HUES6 (cell line): Measurements from ENCODE around the gene GPR68.
"Not testable (repeated sequence)": the region's sequence is repeated elsewhere in the genome, so short reads cannot be mapped to it uniquely, and the experiment has no call there.

ENCODE experiments used
- H3K27ac ChIP-seq: 2 replicates; pipeline ENCODE4 v1.7.0; 2013; ENCODE audit warnings: low read depth, mild to moderate bottlenecking, low read length, inconsistent platforms
- H3K27me3 ChIP-seq: 2 replicates; pipeline ENCODE4 v1.6.1; 2013; ENCODE audit warnings: low read length; ENCODE audit not compliant: control insufficient read depth, insufficient read depth
- H3K36me3 ChIP-seq: 2 replicates; pipeline ENCODE4 v1.6.1; 2013; ENCODE audit warnings: low read length; ENCODE audit not compliant: control insufficient read depth, insufficient read depth
- H3K4me1 ChIP-seq: 2 replicates; pipeline ENCODE4 v1.6.1; 2013; ENCODE audit warnings: low read length; ENCODE audit not compliant: control insufficient read depth, insufficient read depth
- H3K4me3 ChIP-seq: 2 replicates; pipeline ENCODE4 v1.5.1; 2013; ENCODE audit warnings: low read depth, low read length
- H3K9ac ChIP-seq: one replicate; pipeline ENCODE4 v1.6.1; 2013; ENCODE audit warnings: mild to moderate bottlenecking, low read length
- H3K9me3 ChIP-seq: 2 replicates; pipeline ENCODE4 v1.6.1; 2013; ENCODE audit warnings: low read depth, low read length; ENCODE audit not compliant: control insufficient read depth, insufficient read depth

The GPR68 gene

GRCh38 chr14:91250912-91251311, 6.4 kb upstream of the GPR68 start:
- Histone ChIP-seq H3K4me1 (peaks cover 10% of the 10 kb centered on the region; the same call in 1 of the 2 replicates), H3K27me3 (peaks cover 25% of the 10 kb centered on the region), H3K4me3 (no peak overlapping the region), H3K27ac (no peak overlapping the region), H3K9me3 (no peaks in the 10 kb centered on the region), H3K9ac (no peak overlapping the region), H3K36me3 (no peaks in the 10 kb centered on the region)

DNA sequence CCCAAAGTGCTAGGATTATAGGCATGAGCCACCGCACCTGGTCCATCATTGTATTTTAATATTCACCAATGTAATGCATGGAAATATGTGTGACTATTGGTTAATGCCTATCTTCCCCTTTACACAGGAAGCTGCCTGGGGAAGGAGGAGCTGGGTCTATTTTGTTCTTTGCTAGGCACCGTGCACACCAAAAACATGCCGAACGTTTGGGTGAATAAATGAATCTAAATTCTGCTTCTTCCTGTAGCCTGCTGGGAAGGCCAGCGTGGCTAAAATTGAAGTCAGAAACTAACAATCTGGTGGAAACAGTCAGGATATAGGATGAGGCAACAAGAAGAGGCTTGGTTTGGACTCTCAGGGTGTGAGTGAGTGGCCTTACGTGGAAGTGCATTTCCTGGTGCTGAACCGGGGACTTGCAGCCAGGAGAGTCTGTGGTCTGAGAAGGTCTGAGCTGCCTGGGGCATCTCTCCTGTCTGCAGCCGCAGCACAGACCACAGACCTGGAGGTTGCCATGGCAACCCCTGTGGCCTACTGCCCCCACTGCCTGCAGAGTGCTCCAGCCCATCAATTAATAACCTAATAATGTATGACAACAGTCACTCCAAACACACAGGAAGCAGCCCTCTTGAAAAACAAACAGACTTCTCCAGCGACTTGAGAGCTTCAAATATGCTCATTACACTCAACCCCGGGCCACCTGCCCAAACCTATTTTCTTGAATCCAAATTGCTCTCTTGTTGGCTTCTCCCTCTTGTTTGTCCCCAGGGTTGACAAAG, 5.5 kb upstream of the GPR68 start:
- no peak overlapping the region for H3K9ac ChIP-seq
- no peaks in the 10 kb centered on the region for H3K36me3 ChIP-seq
- H3K27me3 ChIP-seq = peaks cover 25% of the 10 kb centered on the region
- no peak overlapping the region for H3K27ac ChIP-seq
- no peak overlapping the region for H3K4me3 ChIP-seq
- H3K4me1 ChIP-seq = peaks cover 10% of the 10 kb centered on the region; the same call in 1 of the 2 replicates
- H3K9me3 ChIP-seq = no peaks in the 10 kb centered on the region

DNA sequence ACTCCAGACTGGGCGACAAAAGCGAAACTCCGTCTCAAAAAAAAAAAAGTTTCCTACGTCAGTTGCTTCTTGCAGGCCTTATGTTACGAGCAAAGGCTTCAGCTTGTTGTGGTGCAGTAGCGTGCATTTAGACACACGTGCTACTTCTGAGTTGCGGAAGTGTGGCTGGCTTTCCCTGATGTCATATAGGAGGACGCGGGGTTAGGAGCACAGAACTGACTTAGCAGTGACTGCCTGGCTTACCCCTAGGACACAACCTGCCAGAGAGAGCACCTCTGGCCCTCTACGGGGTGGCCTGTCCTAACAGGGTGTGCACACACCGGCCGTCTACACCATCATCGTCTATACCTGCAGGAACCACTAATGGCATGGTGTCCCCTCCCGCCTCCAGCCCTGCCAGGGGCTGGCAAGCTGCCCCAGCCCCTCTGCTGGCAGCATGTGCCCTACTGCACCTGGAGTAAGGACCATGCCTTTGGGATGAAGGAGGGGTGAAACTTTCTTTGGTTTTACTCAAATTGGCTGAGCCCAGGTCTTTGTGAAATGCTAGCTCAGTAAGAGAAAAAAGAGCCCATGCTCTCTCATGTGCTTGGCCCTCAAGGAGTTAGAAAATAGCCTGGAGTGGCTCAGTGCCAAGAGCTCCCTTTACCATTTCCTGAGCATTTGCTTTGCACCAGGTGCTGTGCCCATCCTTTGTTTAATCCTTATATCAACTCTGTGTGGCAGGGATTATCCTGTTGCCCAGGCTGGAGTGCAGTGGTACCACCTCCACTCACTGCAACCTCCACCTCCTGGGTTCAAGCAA, 1.7 kb upstream of the GPR68 start:
- H3K9ac ChIP-seq = no peak overlapping the region
- H3K4me3 ChIP-seq = no peak overlapping the region
- H3K27ac ChIP-seq = no peak overlapping the region
- peaks cover 5% of the 10 kb centered on the region; the same call in 1 of the 2 replicates for H3K27me3 ChIP-seq
- no peaks in the 10 kb centered on the region for H3K4me1 ChIP-seq
- H3K36me3 ChIP-seq = no peaks in the 10 kb centered on the region
- H3K9me3 ChIP-seq = no peaks in the 10 kb centered on the region

- not testable (repeated sequence) for H3K9ac ChIP-seq, H3K27ac ChIP-seq, H3K9me3 ChIP-seq, H3K4me3 ChIP-seq, H3K4me1 ChIP-seq, H3K27me3 ChIP-seq, H3K36me3 ChIP-seq
Observed at GRCh38 chr14:91245616-91246015, 1.1 kb upstream of the GPR68 start.

GRCh38 chr14:91245029-91245428, 525 bp upstream of the GPR68 start:
- H3K27ac ChIP-seq = no peak overlapping the region
- no peak overlapping the region for H3K9ac ChIP-seq
- H3K9me3 ChIP-seq = no peaks in the 10 kb centered on the region

DNA sequence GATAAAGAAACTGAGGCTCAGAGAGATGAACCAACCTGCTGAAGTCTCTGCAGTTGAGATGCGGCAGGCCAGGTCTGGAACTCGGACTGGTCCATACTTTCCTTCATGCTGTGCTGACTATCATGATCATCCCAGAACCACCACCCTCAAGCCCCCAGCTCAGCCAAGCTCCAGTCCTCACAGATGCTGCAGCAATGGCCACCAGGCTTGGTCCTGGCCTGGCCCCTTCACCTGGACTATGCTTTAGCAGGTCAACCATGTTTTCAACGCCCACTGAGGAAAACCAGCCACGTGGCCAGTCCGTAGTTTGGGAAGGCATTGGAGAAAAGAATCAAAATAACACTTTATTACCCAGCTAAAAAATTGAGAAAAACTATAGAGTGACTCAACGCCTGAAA, 1.4 kb downstream of the GPR68 start:
- no peak overlapping the region for H3K4me3 ChIP-seq
- H3K9ac ChIP-seq = no peak overlapping the region
- H3K4me1 ChIP-seq = no peaks in the 10 kb centered on the region
- H3K9me3 ChIP-seq = no peaks in the 10 kb centered on the region
- H3K27ac ChIP-seq = no peak overlapping the region
- peaks cover 5% of the 10 kb centered on the region; the same call in 1 of the 2 replicates for H3K27me3 ChIP-seq
- no peaks in the 10 kb centered on the region for H3K36me3 ChIP-seq

More at GRCh38 chr14:91245029-91245428, 525 bp upstream of the GPR68 start:
- H3K36me3 ChIP-seq = no peaks in the 10 kb centered on the region
- H3K4me3 ChIP-seq = no peak overlapping the region
- H3K27me3 ChIP-seq = peaks cover 5% of the 10 kb centered on the region; the same call in 1 of the 2 replicates
- H3K4me1 ChIP-seq = no peaks in the 10 kb centered on the region

- Histone ChIP-seq H3K27ac (no peak overlapping the region), H3K36me3 (no peaks in the 10 kb centered on the region), H3K9me3 (no peaks in the 10 kb centered on the region), H3K9ac (no peak overlapping the region), H3K4me3 (no peak overlapping the region), H3K4me1 (no peaks in the 10 kb centered on the region), H3K27me3 (peaks cover 5% of the 10 kb centered on the region; the same call in 1 of the 2 replicates)
Observed at GRCh38 chr14:91242635-91243034, 1.9 kb downstream of the GPR68 start.

DNA sequence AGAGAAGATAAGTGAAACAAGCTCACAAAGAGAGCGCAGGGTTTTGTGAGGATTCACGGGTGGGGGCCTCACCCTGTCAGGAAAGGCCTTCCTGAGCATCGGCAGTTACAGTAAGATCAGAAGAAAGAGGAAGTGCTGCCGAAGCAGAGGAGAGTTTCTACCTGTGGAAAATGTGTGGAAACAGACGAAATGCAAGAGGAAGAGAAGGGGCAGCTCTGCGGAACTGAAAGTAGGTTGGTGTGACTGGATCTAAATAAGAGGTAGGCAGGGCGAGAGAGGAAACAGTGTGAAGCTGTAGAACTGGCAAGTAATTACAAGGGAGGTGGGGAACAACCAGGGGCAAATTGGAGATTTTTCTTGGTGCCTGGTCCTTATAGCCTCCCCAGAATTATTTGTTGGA, 2.6 kb downstream of the GPR68 start:
- no peak overlapping the region for H3K9ac ChIP-seq
- H3K4me3 ChIP-seq = no peak overlapping the region
- H3K36me3 ChIP-seq = no peaks in the 10 kb centered on the region

GRCh38 chr14:91238661-91239060, 5.8 kb downstream of the GPR68 start:
- no peak overlapping the region for H3K9ac ChIP-seq
- no peaks in the 10 kb centered on the region for H3K9me3 ChIP-seq
- H3K4me3 ChIP-seq = no peak overlapping the region
- no peaks in the 10 kb centered on the region for H3K4me1 ChIP-seq
- H3K27ac ChIP-seq = no peak overlapping the region
- H3K36me3 ChIP-seq = no peaks in the 10 kb centered on the region
- peaks cover 5% of the 10 kb centered on the region; the same call in 1 of the 2 replicates for H3K27me3 ChIP-seq

More for the DNA sequence above, 2.6 kb downstream of the GPR68 start:
- Histone ChIP-seq H3K27me3 (peaks cover 5% of the 10 kb centered on the region; the same call in 1 of the 2 replicates), H3K9me3 (no peaks in the 10 kb centered on the region), H3K27ac (no peak overlapping the region), H3K4me1 (no peaks in the 10 kb centered on the region)

- H3K27ac ChIP-seq = no peak overlapping the region
- H3K4me3 ChIP-seq = no peak overlapping the region
- no peaks in the 10 kb centered on the region for H3K9me3 ChIP-seq
- no peak overlapping the region for H3K9ac ChIP-seq
- no peaks in the 10 kb centered on the region for H3K36me3 ChIP-seq
- H3K27me3 ChIP-seq = peaks cover 5% of the 10 kb centered on the region; the same call in 1 of the 2 replicates
- no peaks in the 10 kb centered on the region for H3K4me1 ChIP-seq
Observed at GRCh38 chr14:91238085-91238484, 6.4 kb downstream of the GPR68 start.

DNA sequence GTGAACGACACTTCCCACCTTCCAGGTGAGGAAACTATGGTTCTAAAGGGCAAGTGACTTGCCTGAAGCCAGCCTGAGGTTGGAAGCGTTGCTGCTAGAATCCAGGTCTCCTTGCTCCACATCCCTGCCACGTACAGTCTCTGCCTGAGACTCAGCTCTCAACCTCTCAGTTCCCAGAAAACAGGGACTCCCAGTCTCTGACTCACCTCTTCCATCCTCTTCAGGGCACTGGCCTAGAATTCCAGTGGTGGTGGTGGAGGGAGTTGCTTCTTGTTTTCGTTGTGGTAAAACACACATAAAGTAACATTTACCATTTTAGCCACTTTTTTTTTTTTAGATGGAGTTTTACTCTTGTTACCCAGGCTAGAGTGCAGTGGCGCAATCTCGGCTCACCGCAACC, 7.3 kb downstream of the GPR68 start:
- H3K36me3 ChIP-seq = no peaks in the 10 kb centered on the region
- no peak overlapping the region for H3K9ac ChIP-seq
- no peaks in the 10 kb centered on the region for H3K4me1 ChIP-seq
- H3K27me3 ChIP-seq = peaks cover 5% of the 10 kb centered on the region; the same call in 1 of the 2 replicates
- H3K27ac ChIP-seq = no peak overlapping the region
- H3K9me3 ChIP-seq = no peaks in the 10 kb centered on the region
- no peak overlapping the region for H3K4me3 ChIP-seq
